Activated CD8-positive, alpha-beta memory T cell treated with anti-CD3 and anti-CD28 coated beads, Interleukin-2, amount 10 ng/mL, durations not matched to agents 7 days and 5 days (primary cell): ENCODE results near the gene PHACTR2. TPM values are rescaled to one million over a fixed set of nuclear protein-coding genes. Genes with fewer than 3 reads are reported as not detected.
"Not testable (repeated sequence)": the region's sequence is repeated elsewhere in the genome, so short reads cannot be mapped to it uniquely, and the experiment has no call there.

Source experiments
- ATAC-seq: fragments of 150-1000 bp; cut with Tn5 transposase; one replicate; pipeline ENCODE4 v1.10.0; 2021; ENCODE audit warnings: moderate library complexity
- CTCF ChIA-PET: fragments of 350-600 bp; sonication (Branson Sonifier 250); formaldehyde crosslinking; loops from one replicate; lab custom pipeline; 2021; ENCODE audit warnings: antibody characterized with exemption; lab: Charles Lee
- DNase-seq: peaks from one replicate; pipeline ENCODE4 v3.0.0-alpha.2; 2020
- H3K27ac Mint-ChIP-seq: one replicate; pipeline ENCODE4 v1.8.0; 2021; ENCODE audit warnings: mild to moderate bottlenecking, mixed read lengths
- H3K27me3 Mint-ChIP-seq: one replicate; pipeline ENCODE4 v1.8.0; 2021; ENCODE audit warnings: mixed read lengths
- H3K36me3 Mint-ChIP-seq: one replicate; pipeline ENCODE4 v1.8.0; 2021; ENCODE audit warnings: mild to moderate bottlenecking, mixed read lengths
- H3K4me1 Mint-ChIP-seq: one replicate; pipeline ENCODE4 v1.8.0; 2021; ENCODE audit warnings: mixed read lengths
- H3K4me3 Mint-ChIP-seq: one replicate; pipeline ENCODE4 v1.8.0; 2021; ENCODE audit warnings: mild to moderate bottlenecking, moderate library complexity, mixed read lengths
- H3K9me3 Mint-ChIP-seq: one replicate; pipeline ENCODE4 v1.8.0; 2022; ENCODE audit warnings: low read depth, mixed read lengths
- total RNA-seq, 2 experiments: library from RNA; stranded (reverse); gene quantifications; one replicate each; pipeline ENCODE4 v1.2.3, GENCODE V29; 2021

Gene PHACTR2
- total RNA-seq, 2 experiments from 2014 or later = 24.2 to 28.0 TPM

- Mint-ChIP-seq H3K36me3 (peaks cover 4% of the 10 kb centered on the region), H3K4me3 (no peak overlapping the region), H3K27me3 (no peaks in the 10 kb centered on the region), H3K4me1 (no peaks in the 10 kb centered on the region), H3K9me3 (peaks cover 8% of the 10 kb centered on the region), H3K27ac (no peak overlapping the region)
- CTCF ChIA-PET = no interaction called here
- DNase-seq = no peak
- ATAC-seq = no peak
These were observed 21.7 kb upstream of the PHACTR2 start for GRCh38 chr6:143656026-143656425.

GRCh38 chr6:143657809-143658208 is 20.0 kb upstream of the PHACTR2 start:
- H3K36me3 Mint-ChIP-seq = peaks cover 4% of the 10 kb centered on the region
- CTCF ChIA-PET = no interaction called here
- ATAC-seq (no peak), DNase-seq (no peak)
- no peak overlapping the region for H3K4me3 Mint-ChIP-seq
- H3K27ac Mint-ChIP-seq = no peak overlapping the region
- peaks cover 8% of the 10 kb centered on the region for H3K9me3 Mint-ChIP-seq
- H3K4me1 Mint-ChIP-seq = no peaks in the 10 kb centered on the region
- H3K27me3 Mint-ChIP-seq = no peaks in the 10 kb centered on the region

GRCh38 chr6:143660170-143660569 is 17.6 kb upstream of the PHACTR2 start:
- H3K4me3 Mint-ChIP-seq, H3K9me3 Mint-ChIP-seq, ATAC-seq, H3K36me3 Mint-ChIP-seq, H3K4me1 Mint-ChIP-seq, H3K27ac Mint-ChIP-seq, CTCF ChIA-PET, DNase-seq, H3K27me3 Mint-ChIP-seq: not testable (repeated sequence)

GRCh38 chr6:143664171-143664570 is 13.6 kb upstream of the PHACTR2 start:
- DNase-seq = no peak
- ATAC-seq = no peak
- Mint-ChIP-seq H3K4me1 (no peaks in the 10 kb centered on the region), H3K9me3 (peaks cover 9% of the 10 kb centered on the region), H3K36me3 (peaks cover 14% of the 10 kb centered on the region), H3K27me3 (no peaks in the 10 kb centered on the region), H3K4me3 (no peak overlapping the region), H3K27ac (no peak overlapping the region)
- CTCF ChIA-PET = no interaction called here

- H3K4me1 Mint-ChIP-seq, H3K4me3 Mint-ChIP-seq, ATAC-seq, CTCF ChIA-PET, DNase-seq, H3K27me3 Mint-ChIP-seq, H3K27ac Mint-ChIP-seq, H3K36me3 Mint-ChIP-seq: not testable (repeated sequence)
- peaks cover 11% of the 10 kb centered on the region for H3K9me3 Mint-ChIP-seq
These were observed 11.8 kb upstream of the PHACTR2 start for GRCh38 chr6:143666007-143666406.

GRCh38 chr6:143669483-143669882 is 8.3 kb upstream of the PHACTR2 start:
- H3K4me1 Mint-ChIP-seq, H3K4me3 Mint-ChIP-seq, CTCF ChIA-PET, DNase-seq, ATAC-seq, H3K27me3 Mint-ChIP-seq, H3K27ac Mint-ChIP-seq: not testable (repeated sequence)
- Mint-ChIP-seq H3K36me3 (peaks cover 11% of the 10 kb centered on the region), H3K9me3 (peaks cover 11% of the 10 kb centered on the region)

- Mint-ChIP-seq H3K4me1 (peaks cover 5% of the 10 kb centered on the region), H3K9me3 (peaks cover 5% of the 10 kb centered on the region), H3K36me3 (peaks cover 3% of the 10 kb centered on the region), H3K4me3 (no peak overlapping the region), H3K27ac (no peak overlapping the region), H3K27me3 (peaks cover 17% of the 10 kb centered on the region)
- no peak for DNase-seq
- CTCF ChIA-PET = no interaction called here
- no peak for ATAC-seq
These were observed 4.1 kb upstream of the PHACTR2 start for GRCh38 chr6:143673669-143674068.

- no peak overlapping the region for H3K4me3 Mint-ChIP-seq
- peaks cover 3% of the 10 kb centered on the region for H3K36me3 Mint-ChIP-seq
- ATAC-seq = no peak
- peaks cover 13% of the 10 kb centered on the region for H3K4me1 Mint-ChIP-seq
- peaks cover 27% of the 10 kb centered on the region for H3K27me3 Mint-ChIP-seq
- H3K9me3 Mint-ChIP-seq = peaks cover 3% of the 10 kb centered on the region
- CTCF ChIA-PET = no interaction called here
- H3K27ac Mint-ChIP-seq = no peak overlapping the region
- no peak for DNase-seq
These were observed 3.0 kb upstream of the PHACTR2 start for GRCh38 chr6:143674483-143675381.

- peaks cover 13% of the 10 kb centered on the region for H3K4me1 Mint-ChIP-seq
- CTCF ChIA-PET = no interaction called here
- peaks cover 1% of the 10 kb centered on the region for H3K9me3 Mint-ChIP-seq
These were observed 2.3 kb upstream of the PHACTR2 start for GRCh38 chr6:143675382-143675900.

GRCh38 chr6:143675946-143676345 is 1.8 kb upstream of the PHACTR2 start:
- Mint-ChIP-seq H3K4me1 (peaks cover 13% of the 10 kb centered on the region), H3K4me3 (no peak overlapping the region), H3K27ac (no peak overlapping the region), H3K27me3 (peaks cover 38% of the 10 kb centered on the region), H3K36me3 (peaks cover 3% of the 10 kb centered on the region), H3K9me3 (no peaks in the 10 kb centered on the region)
- ATAC-seq (no peak), DNase-seq (no peak)
- CTCF ChIA-PET = no interaction called here

More at GRCh38 chr6:143675382-143675900, 2.3 kb upstream of the PHACTR2 start:
- Mint-ChIP-seq H3K36me3 (peaks cover 3% of the 10 kb centered on the region), H3K27ac (no peak overlapping the region), H3K4me3 (no peak overlapping the region), H3K27me3 (peaks cover 33% of the 10 kb centered on the region)
- DNase-seq (no peak), ATAC-seq (no peak)

- H3K4me3 Mint-ChIP-seq = no peak overlapping the region
- ATAC-seq (no peak), DNase-seq (no peak)
- H3K36me3 Mint-ChIP-seq = peaks cover 1% of the 10 kb centered on the region
- no peaks in the 10 kb centered on the region for H3K9me3 Mint-ChIP-seq
- CTCF ChIA-PET = no interaction called here
- H3K27me3 Mint-ChIP-seq = peaks cover 42% of the 10 kb centered on the region
- H3K27ac Mint-ChIP-seq = no peak overlapping the region
- H3K4me1 Mint-ChIP-seq = peaks cover 13% of the 10 kb centered on the region
These were observed 1.2 kb upstream of the PHACTR2 start for GRCh38 chr6:143676437-143677045.

GRCh38 chr6:143677577-143677890 is 231 bp upstream of the PHACTR2 start:
- ATAC-seq = no peak
- H3K27me3 Mint-ChIP-seq = peaks cover 49% of the 10 kb centered on the region
- H3K4me3 Mint-ChIP-seq = peak overlapping the region; percentile 69

GRCh38 chr6:143679041-143679440 is 1.3 kb downstream of the PHACTR2 start:
- peaks cover 13% of the 10 kb centered on the region for H3K4me1 Mint-ChIP-seq
- ATAC-seq (no peak), DNase-seq (no peak)
- peaks cover 3% of the 10 kb centered on the region for H3K36me3 Mint-ChIP-seq
- peaks cover 49% of the 10 kb centered on the region for H3K27me3 Mint-ChIP-seq
- CTCF ChIA-PET = interaction anchor here (0.5 kb wide), 1 partner anchor 1309 kb away, joined by 3 read pairs; no protein-coding TSS in a partner anchor
- H3K4me3 Mint-ChIP-seq = peak overlapping the region; percentile 69
- H3K27ac Mint-ChIP-seq = no peak overlapping the region
- H3K9me3 Mint-ChIP-seq = no peaks in the 10 kb centered on the region

More at GRCh38 chr6:143677577-143677890, 231 bp upstream of the PHACTR2 start:
- Mint-ChIP-seq H3K36me3 (peaks cover 4% of the 10 kb centered on the region), H3K9me3 (no peaks in the 10 kb centered on the region), H3K27ac (no peak overlapping the region), H3K4me1 (peaks cover 13% of the 10 kb centered on the region)
- CTCF ChIA-PET = no interaction called here
- no peak for DNase-seq

GRCh38 chr6:143680141-143680540 is 2.4 kb downstream of the PHACTR2 start:
- Mint-ChIP-seq H3K27ac (no peak overlapping the region), H3K4me3 (no peak overlapping the region), H3K4me1 (peaks cover 13% of the 10 kb centered on the region), H3K9me3 (no peaks in the 10 kb centered on the region), H3K27me3 (peaks cover 47% of the 10 kb centered on the region), H3K36me3 (peaks cover 3% of the 10 kb centered on the region)
- DNase-seq = no peak
- ATAC-seq = no peak
- CTCF ChIA-PET = no interaction called here
